Fibroblast of lung (primary cell): ENCODE measurements around the gene ZFAND5.

Experiments used
- EZH2 ChIP-seq: IDR thresholded peaks from 2 replicates; pipeline ENCODE4 v1.5.1; 2012; ENCODE audit warnings: low read length, control low read depth, mild to moderate bottlenecking; ENCODE audit errors: missing control alignments
- TF ChIP-seq, protein P1 (sequence below), 2 donors: IDR thresholded peaks in 1 of 2; conservative IDR thresholded peaks in 1 of 2; 1 replicate in 1 of 2; 2 replicates in 1 of 2; pipeline ENCODE4 v1.5.1; 2011 to 2012; ENCODE audit warnings: low read length in 2 of 2, control low read depth in 1 of 2, inconsistent platforms in 1 of 2, low read depth in 1 of 2, mild to moderate bottlenecking in 1 of 2

DNA sequence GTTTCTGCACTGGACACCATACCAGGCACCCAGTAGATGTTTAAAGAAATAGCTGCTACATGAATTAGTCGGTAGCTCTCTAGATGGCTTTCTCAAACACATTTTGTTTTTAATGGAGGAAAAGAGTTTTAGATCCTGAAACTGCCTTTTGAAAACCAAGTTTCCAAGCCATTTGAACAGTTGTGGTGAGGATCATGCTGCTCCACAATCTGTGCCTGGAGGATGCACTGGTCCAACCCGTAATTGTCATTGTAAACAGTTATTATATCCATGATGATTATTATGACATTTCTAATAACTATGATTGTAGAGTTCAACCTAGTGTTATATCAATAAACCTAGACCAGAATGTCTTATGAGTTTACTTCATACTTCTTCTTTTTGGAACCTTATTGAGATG is 35.9 kb upstream of the ZFAND5 start:
- TF ChIP-seq, protein P1, sequence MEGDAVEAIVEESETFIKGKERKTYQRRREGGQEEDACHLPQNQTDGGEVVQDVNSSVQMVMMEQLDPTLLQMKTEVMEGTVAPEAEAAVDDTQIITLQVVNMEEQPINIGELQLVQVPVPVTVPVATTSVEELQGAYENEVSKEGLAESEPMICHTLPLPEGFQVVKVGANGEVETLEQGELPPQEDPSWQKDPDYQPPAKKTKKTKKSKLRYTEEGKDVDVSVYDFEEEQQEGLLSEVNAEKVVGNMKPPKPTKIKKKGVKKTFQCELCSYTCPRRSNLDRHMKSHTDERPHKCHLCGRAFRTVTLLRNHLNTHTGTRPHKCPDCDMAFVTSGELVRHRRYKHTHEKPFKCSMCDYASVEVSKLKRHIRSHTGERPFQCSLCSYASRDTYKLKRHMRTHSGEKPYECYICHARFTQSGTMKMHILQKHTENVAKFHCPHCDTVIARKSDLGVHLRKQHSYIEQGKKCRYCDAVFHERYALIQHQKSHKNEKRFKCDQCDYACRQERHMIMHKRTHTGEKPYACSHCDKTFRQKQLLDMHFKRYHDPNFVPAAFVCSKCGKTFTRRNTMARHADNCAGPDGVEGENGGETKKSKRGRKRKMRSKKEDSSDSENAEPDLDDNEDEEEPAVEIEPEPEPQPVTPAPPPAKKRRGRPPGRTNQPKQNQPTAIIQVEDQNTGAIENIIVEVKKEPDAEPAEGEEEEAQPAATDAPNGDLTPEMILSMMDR (conservative IDR thresholded peaks at IDR 0.05 in 1 of 2, IDR thresholded peaks at IDR 0.05 in 1 of 2; ENCODE audit: low read depth in 1 of 2, low read length in 2 of 2) = no peak
- TF ChIP-seq EZH2 = no peak
